HG03442 (cell line): ENCODE data around the gene HECTD4.
"Not testable (repeated sequence)": the region's sequence is repeated elsewhere in the genome, so short reads cannot be mapped to it uniquely, and the experiment has no call there.

Experiments used
- ATAC-seq: cut with Tn5 transposase; IDR thresholded peaks from one replicate; pipeline ENCODE4 v1.9.1; 2021; ENCODE audit warnings: mild to moderate bottlenecking, moderate library complexity; ENCODE audit not compliant: unreplicated experiment

The HECTD4 gene

GRCh38 chr12:112381883-112382796, at the start of gene HECTD4:
Gene HECTD4 (minus strand): TSS chr12:112382431. CDS start chr12:112382128, 303 bp downstream.
- peak; percentile 83 for ATAC-seq

- no peak for ATAC-seq
Measured at GRCh38 chr12:112431965-112432364, 49.7 kb upstream of the HECTD4 start.

- no peak for ATAC-seq
Measured at GRCh38 chr12:112430929-112431328, 48.7 kb upstream of the HECTD4 start.

- ATAC-seq: no peak
Measured at GRCh38 chr12:112427760-112428159, 45.5 kb upstream of the HECTD4 start.

- ATAC-seq: no peak
Measured at GRCh38 chr12:112425582-112426382, 43.6 kb upstream of the HECTD4 start.

- ATAC-seq: no peak
Measured at GRCh38 chr12:112424126-112424525, 41.9 kb upstream of the HECTD4 start.

- no peak for ATAC-seq
Measured at GRCh38 chr12:112422531-112422930, 40.3 kb upstream of the HECTD4 start.

- no peak for ATAC-seq
Measured at GRCh38 chr12:112421363-112421762, 39.1 kb upstream of the HECTD4 start.

- ATAC-seq: no peak
Measured at GRCh38 chr12:112420740-112421139, 38.5 kb upstream of the HECTD4 start.

GRCh38 chr12:112419297-112420133, 37.3 kb upstream of the HECTD4 start:
- peak; percentile 31 for ATAC-seq

GRCh38 chr12:112418608-112419296, 36.5 kb upstream of the HECTD4 start, which contains the start of gene PTPN11:
Gene PTPN11 (plus strand): TSS chr12:112418947. CDS start chr12:112419112, 165 bp downstream.
- peak; percentile 62 for ATAC-seq

- no peak for ATAC-seq
Measured at GRCh38 chr12:112418273-112418607, 36.0 kb upstream of the HECTD4 start.

GRCh38 chr12:112415457-112415856, 33.2 kb upstream of the HECTD4 start:
- ATAC-seq: not testable (repeated sequence)

- no peak for ATAC-seq
Measured at GRCh38 chr12:112413855-112414625, 31.8 kb upstream of the HECTD4 start.

GRCh38 chr12:112409906-112410244, 27.6 kb upstream of the HECTD4 start:
- no peak for ATAC-seq

- peak; percentile 82 for ATAC-seq
Measured at GRCh38 chr12:112409064-112409905, 27.1 kb upstream of the HECTD4 start, which contains the start of gene RPL6. Gene RPL6 (minus strand): TSS chr12:112409605. CDS start chr12:112408656, 949 bp downstream.

GRCh38 chr12:112408621-112409020, 26.4 kb upstream of the HECTD4 start:
- no peak for ATAC-seq

- not testable (repeated sequence) for ATAC-seq
Measured at GRCh38 chr12:112407683-112408082, 25.5 kb upstream of the HECTD4 start.
